Spinal cord (tissue), 10 donors: ENCODE measurements around the gene FYCO1. TPM values are rescaled to one million over a fixed set of nuclear protein-coding genes. Genes with fewer than 3 reads are reported as not detected.

Source experiments
- DNase-seq, 6 donors: peaks; one replicate each; pipeline versions ENCODE4 v3.0.0 to v3.0.0-alpha.2; 2013 to 2015; ENCODE audit warnings: low spot score in 6 of 6, low read depth in 4 of 6
- H3K27ac ChIP-seq: one replicate; pipeline ENCODE4 v1.5.1; 2013; ENCODE audit warnings: low read depth, low read length, control low read depth
- H3K27me3 ChIP-seq: one replicate; pipeline ENCODE4 v1.6.1; 2013; ENCODE audit warnings: low read length; ENCODE audit not compliant: control insufficient read depth, insufficient read depth
- H3K36me3 ChIP-seq: one replicate; pipeline ENCODE4 v1.6.1; 2013; ENCODE audit warnings: low read length; ENCODE audit not compliant: control insufficient read depth, insufficient read depth
- H3K4me1 ChIP-seq: one replicate; pipeline ENCODE4 v1.6.1; 2013; ENCODE audit warnings: low read length; ENCODE audit not compliant: control insufficient read depth, insufficient read depth
- H3K4me3 ChIP-seq: one replicate; pipeline ENCODE4 v1.5.1; 2013; ENCODE audit warnings: low read depth, low read length, control low read depth
- H3K9me3 ChIP-seq: one replicate; pipeline ENCODE4 v1.6.1; 2013; ENCODE audit warnings: low read length; ENCODE audit not compliant: control insufficient read depth, insufficient read depth
- WGBS: methylation state at CpG from one replicate; pipeline ENCODE4 v1.1.5; 2013; ENCODE audit warnings: missing lambda C conversion rate; ENCODE audit not compliant: insufficient coverage; 5-methylcytosine and 5-hydroxymethylcytosine counted together
- polyA plus RNA-seq, 2 donors: library from polyadenylated mRNA; unstranded; fragments of 120-200 nt; gene quantifications; one replicate each; pipeline ENCODE4 v1.2.1, GENCODE V29; 2013; ENCODE audit not compliant: insufficient read length in 2 of 2
- total RNA-seq, 2 donors: library from RNA; depleted of rRNA in 1 of 2; stranded (reverse); fragments of 120-200 nt in 1 of 2; fragments of >200 nt in 1 of 2; gene quantifications; one replicate each; pipeline versions ENCODE4 v1.2.3 to v1.2.4, GENCODE V29; 2013 to 2014
- donor health status: healthy.

Gene FYCO1
- total and polyA plus RNA-seq, 4 donors = 6.6 to 16.0 (median 8.1) TPM

GRCh38 chr3:45957586-45957985 lies 38.0 kb downstream of the FYCO1 start:
- DNase-seq = peak in 5 of 6 donors; percentile 33 to 82 (median 56)

GRCh38 chr3:45955706-45956105 lies 39.9 kb downstream of the FYCO1 start:
- H3K36me3 ChIP-seq = peaks cover 28% of the 10 kb centered on the region

More at GRCh38 chr3:45957586-45957985, 38.0 kb downstream of the FYCO1 start:
- H3K27ac ChIP-seq = no peak overlapping the region
- no peaks in the 10 kb centered on the region for H3K9me3 ChIP-seq
- H3K4me1 ChIP-seq = peaks cover 5% of the 10 kb centered on the region
- peaks cover 28% of the 10 kb centered on the region for H3K36me3 ChIP-seq
- WGBS = 32% methylated on average over 3 of the region's 5 CpGs
- no peaks in the 10 kb centered on the region for H3K27me3 ChIP-seq
- no peak overlapping the region for H3K4me3 ChIP-seq

DNA sequence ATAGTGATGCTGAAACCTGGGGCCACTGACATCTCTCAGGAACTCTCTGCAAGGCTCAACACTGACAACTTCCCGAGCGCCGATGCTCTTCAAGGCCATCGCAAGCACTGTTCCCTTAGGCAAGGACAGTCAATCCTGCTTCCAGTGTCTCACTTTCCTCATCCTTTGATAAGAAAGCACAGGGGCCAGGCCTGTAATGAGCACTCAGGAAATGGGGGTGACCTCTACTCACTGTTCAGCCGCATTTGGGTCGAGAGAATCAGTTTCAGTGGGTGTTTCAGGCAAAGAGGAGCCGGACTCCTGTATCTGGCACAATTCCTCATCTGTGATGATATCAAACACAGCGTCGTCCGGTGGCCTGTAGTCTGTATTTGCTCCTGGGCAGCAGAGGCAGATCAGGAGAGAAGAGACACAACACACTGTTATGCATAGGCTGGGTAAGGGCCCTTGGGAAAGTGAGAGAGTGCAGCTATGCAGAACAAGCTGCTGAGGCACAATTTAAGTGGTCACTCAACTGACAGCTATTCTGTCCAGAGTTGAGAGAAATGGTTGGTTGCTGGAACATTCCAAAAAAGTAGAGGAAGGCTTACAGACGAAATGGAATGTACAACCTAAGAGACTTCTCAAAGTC lies 40.5 kb downstream of the FYCO1 start:
- H3K4me3 ChIP-seq = no peak overlapping the region
- no peaks in the 10 kb centered on the region for H3K27me3 ChIP-seq
- peaks cover 5% of the 10 kb centered on the region for H3K4me1 ChIP-seq
- 79% methylated on average over 10 of the region's 11 CpGs for WGBS
- H3K9me3 ChIP-seq = no peaks in the 10 kb centered on the region
- no peak for DNase-seq
- peaks cover 30% of the 10 kb centered on the region for H3K36me3 ChIP-seq
- H3K27ac ChIP-seq = no peak overlapping the region

More at GRCh38 chr3:45955706-45956105, 39.9 kb downstream of the FYCO1 start:
- no peaks in the 10 kb centered on the region for H3K27me3 ChIP-seq
- no peak overlapping the region for H3K27ac ChIP-seq
- WGBS = 100% methylated on average over 1 of the region's 4 CpGs
- DNase-seq = no peak
- no peaks in the 10 kb centered on the region for H3K9me3 ChIP-seq
- H3K4me3 ChIP-seq = no peak overlapping the region
- H3K4me1 ChIP-seq = peaks cover 5% of the 10 kb centered on the region

DNA sequence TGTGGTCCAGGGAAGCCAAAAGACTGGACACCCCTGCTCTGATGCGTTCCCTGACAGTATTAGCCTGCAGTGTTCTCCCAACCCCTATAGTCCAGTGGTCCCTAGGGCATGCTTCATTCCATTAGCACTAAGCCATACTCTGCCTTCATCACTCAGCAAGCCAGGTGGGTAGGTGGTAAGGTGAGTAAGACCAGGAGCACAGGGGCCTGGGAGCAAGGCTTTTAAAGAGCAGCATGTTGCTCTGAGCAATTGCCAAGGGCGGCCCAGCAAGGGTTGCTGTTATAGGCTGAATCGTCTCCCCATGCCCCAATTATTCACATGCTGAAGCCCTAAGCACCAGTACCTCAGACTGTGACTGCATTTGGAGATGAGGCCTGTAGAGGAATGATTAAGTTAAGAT lies 41.3 kb downstream of the FYCO1 start:
- H3K9me3 ChIP-seq = no peaks in the 10 kb centered on the region
- 90% methylated on average over 2 of the region's 3 CpGs for WGBS
- no peaks in the 10 kb centered on the region for H3K27me3 ChIP-seq
- H3K4me1 ChIP-seq = peaks cover 5% of the 10 kb centered on the region
- no peak overlapping the region for H3K4me3 ChIP-seq
- no peak overlapping the region for H3K27ac ChIP-seq
- no peak for DNase-seq
- H3K36me3 ChIP-seq = peaks cover 38% of the 10 kb centered on the region

GRCh38 chr3:45953536-45953935 lies 42.1 kb downstream of the FYCO1 start:
- Histone ChIP-seq H3K4me1 (peaks cover 5% of the 10 kb centered on the region), H3K9me3 (no peaks in the 10 kb centered on the region), H3K36me3 (peaks cover 37% of the 10 kb centered on the region), H3K27ac (no peak overlapping the region), H3K4me3 (no peak overlapping the region), H3K27me3 (no peaks in the 10 kb centered on the region)
- no peak for DNase-seq
- WGBS = 80% methylated on average over 4 of the region's 4 CpGs

DNA sequence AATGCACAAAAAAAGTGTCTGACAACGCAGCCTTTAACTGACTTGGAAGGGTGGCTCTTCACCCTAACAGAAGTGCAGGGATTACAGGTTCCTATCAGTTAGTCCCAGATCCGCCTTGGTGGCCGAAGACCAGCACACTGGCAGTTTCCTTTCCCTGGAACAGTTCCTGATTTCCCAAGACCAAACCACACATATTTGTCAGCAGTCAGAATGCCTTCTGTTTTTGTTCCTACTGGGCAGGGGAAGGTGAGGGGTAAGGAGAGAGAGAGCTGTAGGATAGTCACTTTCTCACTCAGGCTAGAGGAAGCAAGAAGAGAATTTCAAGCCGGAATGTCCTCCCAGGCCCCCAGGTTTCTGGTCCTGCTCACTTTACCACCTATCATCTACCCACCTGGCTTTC lies 43.2 kb downstream of the FYCO1 start:
- WGBS = 39% methylated on average over 1 of the region's 4 CpGs
- no peak for DNase-seq
- no peak overlapping the region for H3K4me3 ChIP-seq
- no peaks in the 10 kb centered on the region for H3K9me3 ChIP-seq
- no peaks in the 10 kb centered on the region for H3K27me3 ChIP-seq
- peaks cover under 1% of the 10 kb centered on the region for H3K4me1 ChIP-seq
- H3K36me3 ChIP-seq = peaks cover 33% of the 10 kb centered on the region
- H3K27ac ChIP-seq = no peak overlapping the region

- Histone ChIP-seq H3K27ac (no peak overlapping the region), H3K9me3 (no peaks in the 10 kb centered on the region), H3K4me3 (no peak overlapping the region), H3K36me3 (peaks cover 33% of the 10 kb centered on the region), H3K27me3 (no peaks in the 10 kb centered on the region), H3K4me1 (no peaks in the 10 kb centered on the region)
- 97% methylated on average over 5 of the region's 6 CpGs for WGBS
- DNase-seq = no peak
Measured at GRCh38 chr3:45951946-45952345, 43.7 kb downstream of the FYCO1 start.

DNA sequence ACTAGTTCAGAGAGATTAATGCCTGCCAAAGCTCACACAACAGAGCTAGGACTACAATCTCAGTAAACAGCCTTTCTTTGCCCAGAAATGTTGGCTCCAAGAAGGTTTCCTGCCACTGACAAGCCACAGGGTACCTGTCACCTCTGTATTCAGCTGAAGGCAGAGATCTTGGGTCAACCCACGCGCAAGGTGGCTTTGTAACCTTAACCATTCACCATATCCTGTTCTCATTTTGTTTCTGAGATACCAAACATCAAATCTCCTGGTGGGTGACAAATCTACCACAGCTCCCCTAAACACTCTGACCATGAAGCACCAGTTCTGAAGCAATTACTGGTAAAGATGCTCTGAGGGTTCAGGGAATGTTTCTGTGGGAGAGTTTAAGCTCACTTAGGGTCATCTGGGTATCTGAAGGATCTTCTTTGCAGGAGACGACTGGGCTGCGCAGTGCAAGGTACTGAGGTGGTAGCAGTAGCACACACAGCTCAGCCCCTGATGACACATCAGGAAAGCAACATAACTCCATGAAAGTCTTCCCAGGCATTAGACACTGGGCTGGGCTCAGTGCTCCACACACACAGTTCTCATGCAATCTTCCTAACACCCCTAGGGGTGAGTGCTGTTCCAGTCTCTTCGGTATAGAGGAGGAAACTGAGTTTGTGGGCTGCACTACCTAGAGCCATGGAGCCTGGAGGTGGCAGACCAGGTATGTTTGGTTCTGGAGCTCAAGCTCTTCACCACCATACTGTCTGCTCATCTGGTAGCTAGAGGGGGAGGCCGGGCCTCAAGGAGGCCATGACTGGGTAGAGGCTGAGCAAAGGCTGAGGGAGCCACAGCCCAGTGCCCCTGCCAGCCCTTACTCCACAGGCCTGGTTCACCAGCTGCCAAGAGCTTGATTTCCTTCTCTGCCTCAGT lies 44.7 kb downstream of the FYCO1 start:
- Histone ChIP-seq H3K36me3 (peaks cover 33% of the 10 kb centered on the region), H3K4me3 (no peak overlapping the region), H3K9me3 (no peaks in the 10 kb centered on the region), H3K27me3 (no peaks in the 10 kb centered on the region), H3K4me1 (no peaks in the 10 kb centered on the region), H3K27ac (no peak overlapping the region)
- WGBS = 90% methylated on average over 2 of the region's 6 CpGs
- no peak for DNase-seq

DNA sequence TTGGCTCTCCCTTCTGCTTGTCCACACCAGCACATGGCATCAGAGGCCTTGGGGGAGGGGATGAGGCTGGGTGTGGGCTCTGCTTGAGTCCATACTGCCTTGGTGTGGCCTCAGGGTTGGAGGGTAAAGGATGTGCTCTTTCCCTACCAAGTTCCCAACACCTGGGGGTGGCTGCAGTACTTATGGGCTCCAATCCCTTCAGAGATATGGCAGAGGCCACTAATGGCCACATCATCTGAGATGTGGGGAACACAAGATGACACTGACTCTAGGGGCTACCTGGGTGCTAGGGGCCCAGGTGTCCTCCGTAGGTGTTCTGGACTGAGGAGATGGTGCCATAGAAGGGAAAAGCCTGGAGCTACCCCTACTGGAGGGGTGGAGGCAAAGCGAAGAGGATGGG lies 45.5 kb downstream of the FYCO1 start:
- no peaks in the 10 kb centered on the region for H3K27me3 ChIP-seq
- no peaks in the 10 kb centered on the region for H3K4me1 ChIP-seq
- H3K27ac ChIP-seq = no peak overlapping the region
- no peak for DNase-seq
- H3K4me3 ChIP-seq = no peak overlapping the region
- H3K9me3 ChIP-seq = no peaks in the 10 kb centered on the region
- WGBS = 100% methylated on average over 1 of the region's 2 CpGs
- H3K36me3 ChIP-seq = peaks cover 31% of the 10 kb centered on the region
